Superior temporal gyrus (tissue), 1 donor: ENCODE data around the gene CACNA2D1.

Experiments
- DNase-seq: peaks from one replicate; pipeline ENCODE4 v3.0.0-alpha.2; 2016; ENCODE audit errors: extremely low spot score

The CACNA2D1 gene

DNA sequence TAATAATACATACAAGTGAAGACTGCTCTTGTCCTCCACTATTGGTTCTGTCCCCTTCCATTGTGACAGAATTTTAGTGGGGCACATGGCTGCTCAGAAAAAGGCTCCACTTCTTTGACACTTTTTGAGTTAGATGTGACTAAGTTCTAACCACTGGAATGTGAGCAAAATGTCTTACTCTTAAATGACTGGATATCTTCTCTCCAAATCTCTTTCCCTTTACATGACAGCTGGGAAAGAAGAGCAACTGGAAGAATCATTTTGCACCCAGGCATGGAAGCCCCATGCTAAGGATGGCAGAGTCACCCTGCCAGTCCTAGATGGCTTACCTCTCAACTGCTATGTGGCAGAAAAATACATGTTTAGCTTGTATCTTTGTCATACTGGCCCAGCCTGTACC, 97.7 kb downstream of the CACNA2D1 start:
- DNase-seq, result no peak

DNA sequence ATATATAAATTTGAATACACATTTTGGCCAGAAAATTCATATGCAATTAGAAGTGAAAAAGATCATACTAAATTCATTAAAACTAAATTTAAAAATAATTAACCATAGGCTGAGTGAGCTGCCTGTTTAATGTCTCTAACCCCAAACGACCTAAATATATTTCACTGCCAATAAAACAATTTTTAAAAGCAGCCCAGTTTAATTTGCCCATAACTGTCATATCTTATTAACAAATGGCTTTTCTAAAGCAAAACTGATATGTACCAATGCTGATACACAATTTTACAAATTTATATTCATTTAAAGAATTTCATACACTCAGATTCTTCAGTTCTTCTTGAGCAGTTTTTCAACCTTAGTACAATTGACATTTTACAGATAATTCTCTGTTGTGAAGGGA, 99.9 kb downstream of the CACNA2D1 start:
- DNase-seq, result no peak

DNA sequence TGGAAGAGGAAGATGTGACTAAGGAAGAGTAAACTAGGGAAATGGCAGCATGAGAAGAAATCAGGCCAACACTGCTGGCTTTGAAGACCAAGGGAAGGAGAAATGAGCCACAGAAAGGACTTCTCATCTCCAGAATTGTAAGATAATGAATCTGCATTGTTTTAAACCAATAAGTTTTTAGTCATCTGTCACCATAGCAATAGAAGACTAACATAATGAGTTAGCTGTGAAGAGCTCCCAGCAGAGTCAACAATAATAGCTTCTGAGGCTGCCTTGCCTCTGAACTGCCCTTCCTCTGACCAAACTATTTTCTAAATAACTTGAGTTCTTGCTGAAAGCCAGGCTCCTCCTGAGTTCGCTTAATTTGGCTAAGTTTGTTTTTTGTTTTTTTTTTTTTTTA, 103.6 kb downstream of the CACNA2D1 start:
- no peak for DNase-seq

DNA sequence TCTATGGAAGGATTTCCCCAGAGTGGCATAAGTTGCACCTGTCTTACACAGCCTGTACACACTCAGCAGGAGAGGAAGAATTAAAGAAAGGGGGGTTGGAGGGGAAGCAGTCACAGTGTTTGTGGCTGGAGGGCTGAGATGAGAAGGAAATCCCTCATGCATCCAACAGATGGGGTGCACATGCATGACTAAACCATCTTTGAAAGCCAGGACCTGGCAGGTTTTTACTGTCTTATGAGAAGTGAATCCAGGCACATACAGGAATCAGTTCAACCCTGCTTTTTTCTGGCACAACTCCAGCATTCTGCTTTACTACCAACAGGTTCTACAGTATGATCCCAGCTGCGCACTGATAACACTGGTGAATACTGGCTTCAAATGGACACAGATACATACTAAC, 107.7 kb downstream of the CACNA2D1 start:
- DNase-seq, result no peak

DNA sequence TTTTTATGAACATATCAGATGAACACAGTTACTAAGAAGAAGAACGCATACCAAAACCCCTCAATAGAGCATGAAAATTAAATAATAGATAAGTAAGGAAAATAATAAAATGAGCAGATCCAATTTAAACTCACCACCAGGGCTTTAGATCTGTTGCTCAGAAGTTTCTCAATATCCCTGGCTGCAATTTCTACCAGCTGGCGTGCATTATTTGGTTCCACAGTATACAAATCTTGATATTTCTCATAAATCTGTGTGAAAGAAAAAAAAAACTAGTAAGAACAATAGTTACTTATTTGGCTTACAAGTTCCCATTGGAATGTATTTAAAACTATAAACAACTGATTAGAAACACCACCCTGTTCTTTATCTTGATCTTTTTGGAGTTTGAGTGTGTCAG, 108.6 kb downstream of the CACNA2D1 start:
- DNase-seq, result no peak

DNA sequence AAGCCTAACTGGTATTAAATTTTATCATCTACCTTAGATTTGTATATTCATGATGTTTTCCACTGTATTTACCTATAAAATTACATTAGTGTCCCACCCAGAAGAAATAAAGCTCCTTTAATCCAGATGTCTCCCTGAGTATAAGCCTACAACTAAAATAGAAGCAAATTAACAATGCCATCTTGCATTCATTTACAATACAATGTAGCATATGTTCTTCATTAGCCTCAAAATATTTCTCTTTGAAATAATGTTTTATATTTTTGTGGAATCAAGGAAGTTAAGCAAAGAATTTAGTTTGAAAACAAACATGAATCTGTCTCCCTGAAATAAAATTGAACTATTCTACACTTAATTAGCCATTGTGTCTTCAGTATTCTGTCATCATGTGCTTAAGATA, 112.3 kb downstream of the CACNA2D1 start:
- no peak for DNase-seq

DNA sequence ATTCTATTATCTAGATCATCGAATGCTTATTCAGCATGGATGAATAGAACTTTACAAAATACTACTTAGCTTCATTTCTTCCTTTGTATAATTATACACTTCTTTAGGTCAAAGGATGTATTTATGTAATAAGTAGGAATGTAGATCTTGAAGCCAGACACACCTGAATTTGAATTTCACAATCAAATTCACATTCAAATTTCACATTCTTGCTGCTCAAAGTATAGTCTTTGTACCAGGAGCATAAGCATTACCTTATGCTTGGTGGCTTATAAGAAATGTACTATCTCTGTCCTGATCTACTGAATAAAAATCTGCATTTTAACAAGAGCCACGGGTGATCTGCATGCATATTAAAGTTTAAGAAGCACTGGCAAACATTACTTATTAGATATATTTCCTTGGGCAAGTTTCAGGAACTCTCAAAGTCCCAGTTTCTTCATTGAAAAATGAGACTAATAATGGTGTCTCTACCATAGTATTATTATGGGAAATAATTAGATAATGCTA, 112.8 kb downstream of the CACNA2D1 start:
- no peak for DNase-seq

DNA sequence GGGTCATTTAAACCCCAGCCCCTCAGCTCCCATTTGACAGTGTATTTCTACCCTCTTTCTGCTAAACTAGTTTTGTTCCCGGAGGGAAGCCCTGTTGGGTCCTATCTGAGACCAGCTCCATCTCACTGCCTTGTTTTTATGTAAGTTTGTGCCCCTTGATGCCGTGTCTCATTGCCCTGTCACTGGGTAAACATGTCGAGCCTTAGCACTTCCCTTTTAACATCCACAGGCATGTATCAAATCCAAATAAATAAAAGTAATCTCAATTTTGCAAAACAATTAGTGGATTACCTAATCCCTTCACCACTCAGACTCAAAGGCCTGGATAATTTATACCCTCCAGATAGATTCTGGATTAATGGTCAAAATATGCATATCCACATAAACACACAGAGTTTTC, 115.7 kb downstream of the CACNA2D1 start:
- no peak for DNase-seq

DNA sequence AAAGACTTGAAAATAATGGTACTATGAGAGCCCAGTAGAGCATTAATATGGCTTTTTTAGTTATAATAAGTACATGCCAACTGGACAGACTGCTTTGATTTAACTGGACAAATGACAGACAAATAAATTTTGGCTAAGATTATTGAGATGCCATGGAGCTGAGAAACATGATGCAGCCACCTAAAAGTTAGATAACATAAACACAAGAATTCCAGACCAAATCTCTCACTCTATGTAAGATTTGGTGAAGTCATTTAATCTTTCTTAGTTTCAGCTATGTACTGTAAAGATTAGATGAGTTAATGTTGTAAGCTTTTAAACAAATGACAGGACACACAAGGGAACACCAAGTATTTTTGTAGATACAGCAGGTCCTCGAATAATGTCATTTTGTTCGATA, 118.2 kb downstream of the CACNA2D1 start:
- DNase-seq, result no peak

DNA sequence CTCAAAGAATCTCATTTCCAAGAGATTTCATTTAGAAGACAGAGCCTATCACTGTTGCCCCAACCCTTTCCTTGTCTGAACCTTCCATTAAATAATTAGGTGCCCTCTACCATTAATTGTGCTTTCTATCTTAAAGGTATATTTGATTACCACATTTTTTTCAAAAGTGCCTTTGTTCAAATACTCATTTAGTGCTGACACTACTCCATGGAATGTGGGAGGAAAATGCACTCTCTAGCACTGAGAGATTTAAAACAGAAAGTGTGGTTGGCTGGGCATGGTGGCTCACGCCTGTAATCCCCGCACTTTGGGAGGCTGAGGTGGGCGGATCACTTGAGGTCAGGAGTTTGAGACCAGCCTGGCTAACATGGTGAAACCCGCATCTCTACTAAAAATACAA, 119.8 kb downstream of the CACNA2D1 start:
- DNase-seq, result no peak

DNA sequence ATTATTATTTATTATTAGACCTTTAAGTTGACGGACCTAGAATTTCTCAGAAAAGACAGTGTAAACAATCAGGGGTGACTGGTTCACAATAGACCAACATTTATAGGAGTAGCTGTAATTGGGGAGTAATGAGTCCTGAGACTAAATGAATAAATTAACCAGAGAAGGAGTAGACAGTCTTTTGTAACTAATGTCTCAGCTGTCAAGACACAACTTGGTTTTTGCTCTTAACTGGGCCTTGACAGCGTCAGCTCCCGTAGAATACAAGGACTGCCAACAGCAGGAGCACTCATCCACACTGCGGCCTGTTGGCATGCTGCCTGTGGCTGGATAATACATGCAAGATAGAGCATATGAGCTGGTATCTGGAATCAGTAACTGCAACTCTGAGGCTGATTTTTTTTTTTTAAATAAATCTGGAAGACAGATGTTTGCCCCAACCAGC, 123.9 kb downstream of the CACNA2D1 start:
- DNase-seq, result peak; percentile 91

DNA sequence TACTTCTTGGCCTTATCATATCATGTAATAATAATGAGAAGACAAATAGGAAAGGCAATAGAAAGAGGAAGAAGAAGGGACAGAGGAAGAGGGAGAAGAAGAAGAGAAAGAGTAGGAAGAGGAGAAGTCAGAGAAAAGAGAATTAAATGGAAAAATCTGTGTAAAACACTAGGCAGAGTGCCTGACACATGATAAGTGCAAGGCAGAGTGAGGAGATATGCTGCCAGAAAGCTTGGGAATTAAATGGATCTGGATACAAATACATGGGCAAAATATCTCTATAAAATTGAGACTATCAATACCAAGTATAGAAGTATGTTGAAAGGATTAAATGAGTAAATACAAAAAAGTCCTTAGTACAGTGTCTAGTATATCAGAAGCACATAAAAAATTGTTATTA, 124.8 kb downstream of the CACNA2D1 start:
- no peak for DNase-seq

DNA sequence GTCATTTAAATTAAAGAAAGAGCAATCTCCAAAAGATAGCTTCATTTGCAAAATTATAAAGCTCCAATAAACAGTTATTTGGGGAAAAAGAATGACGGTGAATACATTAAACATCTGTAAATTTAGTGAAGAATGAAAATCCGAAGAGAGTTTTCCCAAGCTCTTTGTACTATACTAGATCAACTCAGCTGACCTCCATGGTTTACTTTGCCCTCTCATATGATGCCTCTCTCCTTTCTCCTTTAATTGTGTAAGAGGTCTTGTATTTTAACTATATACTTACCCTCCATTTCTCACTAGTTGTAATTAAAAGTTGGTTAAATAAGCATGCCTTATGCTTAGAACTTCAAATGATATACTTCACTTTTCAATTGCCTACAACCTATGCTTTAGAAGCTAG, 125.8 kb downstream of the CACNA2D1 start:
- no peak for DNase-seq

DNA sequence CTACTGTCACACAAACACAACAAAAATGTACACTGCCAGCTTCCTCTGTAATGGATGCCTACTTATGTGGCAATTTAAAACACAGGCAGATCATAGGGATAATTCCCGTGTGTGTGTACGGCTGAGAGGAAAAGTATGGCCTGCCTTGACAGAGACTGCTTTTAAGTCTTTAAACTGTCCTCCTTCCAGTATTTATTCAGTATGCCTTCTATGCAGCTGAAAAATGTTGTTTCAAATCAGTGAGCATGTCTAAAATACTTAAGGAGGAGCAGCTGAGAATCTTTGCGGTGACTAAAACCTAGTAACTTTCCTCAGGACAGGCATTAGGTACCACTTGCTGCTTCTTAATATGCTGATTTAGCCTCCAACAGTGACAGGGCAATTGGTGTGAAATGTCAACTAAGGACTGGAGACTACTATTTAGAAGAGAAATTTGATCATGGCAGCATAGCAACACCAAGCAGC, 126.3 kb downstream of the CACNA2D1 start:
- no peak for DNase-seq

DNA sequence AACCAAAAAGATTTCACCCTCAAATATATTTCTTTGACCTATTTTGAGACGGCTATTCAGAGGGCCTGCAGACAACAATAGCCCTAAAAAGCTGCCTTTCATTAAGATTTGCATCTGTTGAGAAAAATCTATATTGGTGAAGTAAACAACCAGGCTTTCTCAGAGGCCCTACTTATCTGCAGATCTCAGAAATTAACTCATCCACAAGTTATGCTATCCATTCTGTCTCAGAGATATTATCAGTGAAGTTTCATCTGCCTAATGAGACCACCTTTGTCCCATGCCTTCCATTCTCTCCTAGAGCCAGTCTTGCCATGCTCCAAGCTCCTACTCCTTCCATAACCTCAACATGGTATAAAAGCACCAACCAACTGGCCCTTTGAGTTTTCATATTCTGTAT, 130.3 kb downstream of the CACNA2D1 start:
- no peak for DNase-seq

DNA sequence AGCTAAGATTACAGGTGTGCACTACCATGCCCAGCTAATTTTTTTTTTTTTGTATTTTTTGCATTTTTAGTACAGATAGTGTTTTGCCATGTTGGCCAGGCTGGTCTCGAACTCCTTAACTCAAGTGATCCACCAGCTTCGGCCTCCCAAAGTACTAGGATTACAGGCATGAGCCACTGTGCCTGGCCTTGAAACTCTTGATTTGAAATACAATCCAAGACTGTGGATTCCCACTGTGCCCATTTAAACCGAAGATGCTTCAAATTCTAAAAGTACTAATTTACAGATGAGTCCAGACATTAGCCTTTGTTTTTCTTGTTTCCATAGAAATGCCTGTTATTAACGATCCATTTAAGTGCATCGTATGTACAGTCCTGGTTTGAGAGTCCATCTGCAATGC, 130.9 kb downstream of the CACNA2D1 start:
- DNase-seq, result no peak

DNA sequence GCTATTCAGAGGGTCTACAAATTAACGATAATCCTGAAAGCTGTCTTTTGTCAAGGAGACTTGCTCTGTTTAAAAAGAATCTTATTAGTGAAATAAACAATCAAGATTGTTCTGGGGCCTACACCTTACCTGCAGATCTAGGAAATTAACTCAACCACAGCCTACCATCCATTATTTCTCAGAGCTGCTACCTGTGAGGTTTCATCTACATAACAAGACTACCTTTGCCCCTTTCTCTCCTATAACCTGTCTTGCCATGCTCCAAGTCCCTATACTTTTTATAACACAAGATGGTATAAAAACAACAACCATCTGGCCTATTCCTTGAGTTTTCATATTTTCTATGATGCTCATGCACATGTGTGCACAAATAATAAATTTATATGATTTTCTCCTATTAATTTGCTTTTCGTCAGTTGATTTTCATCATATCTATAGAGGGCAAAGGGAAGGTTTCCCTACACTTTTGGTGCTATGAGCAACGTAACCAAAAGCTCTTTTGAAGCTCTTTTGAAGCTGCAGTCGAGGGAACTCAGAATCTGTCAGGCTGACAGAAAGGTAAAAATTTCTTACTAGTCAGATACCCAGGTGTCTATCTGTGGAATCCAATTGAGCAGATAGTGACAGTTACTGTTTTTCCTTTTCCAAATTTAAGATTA, 138.1 kb downstream of the CACNA2D1 start:
- no peak for DNase-seq

DNA sequence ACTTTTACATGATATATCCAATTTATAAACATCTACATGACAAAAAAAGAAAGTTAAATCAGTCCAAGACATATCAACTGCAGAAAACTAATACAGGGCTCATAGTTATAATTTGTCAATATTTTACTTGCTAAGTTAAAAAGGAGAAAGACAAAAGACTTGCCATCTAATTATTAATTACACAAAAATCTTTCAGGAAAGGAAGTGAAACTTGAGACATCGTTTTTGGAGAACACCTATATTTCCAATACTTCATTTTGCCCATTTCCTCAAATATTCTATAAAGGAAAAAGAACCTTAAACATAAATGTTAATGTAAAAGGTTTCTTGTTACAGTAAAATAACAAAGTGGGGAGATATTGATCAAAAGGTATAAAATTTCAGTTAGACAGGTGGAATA, 148.7 kb downstream of the CACNA2D1 start:
- no peak for DNase-seq

DNA sequence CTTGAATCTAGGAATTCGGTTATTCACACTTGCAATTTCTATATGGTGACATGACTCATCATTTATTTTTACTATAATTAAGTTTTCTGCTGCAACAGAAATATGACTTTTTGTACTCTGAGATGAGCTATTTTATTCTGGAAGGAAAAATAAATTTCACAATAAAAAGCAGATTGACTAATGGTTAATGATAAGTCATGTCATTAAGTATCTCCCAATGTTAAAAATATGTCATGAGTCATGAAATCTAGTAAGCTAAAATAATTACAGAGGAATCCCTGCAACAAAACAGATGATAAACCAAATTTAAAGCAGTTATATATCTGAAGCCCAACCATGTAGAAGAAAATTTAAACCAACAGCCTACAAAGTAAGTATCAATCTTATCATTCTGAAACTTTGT, 149.2 kb downstream of the CACNA2D1 start:
- DNase-seq, result no peak

DNA sequence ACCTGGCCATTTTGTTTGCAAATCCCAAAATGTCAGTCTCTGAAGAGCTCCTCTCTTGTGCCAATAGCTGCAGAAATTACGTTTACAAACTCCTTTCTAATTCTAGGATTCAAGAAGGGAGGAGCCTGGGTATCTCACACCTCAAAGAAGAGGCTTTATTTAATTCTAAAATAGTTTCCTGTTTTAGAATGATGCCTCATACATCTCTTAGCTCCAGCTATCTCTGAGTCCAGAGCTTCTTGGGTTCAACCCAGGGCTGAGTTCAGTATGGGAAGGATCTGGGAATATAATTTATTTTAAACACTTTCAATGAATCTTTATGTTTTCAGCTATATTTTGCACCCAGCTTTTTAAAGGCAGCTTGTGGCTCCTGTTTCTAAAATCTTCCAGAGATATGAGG, 150.1 kb downstream of the CACNA2D1 start:
- DNase-seq, result no peak

DNA sequence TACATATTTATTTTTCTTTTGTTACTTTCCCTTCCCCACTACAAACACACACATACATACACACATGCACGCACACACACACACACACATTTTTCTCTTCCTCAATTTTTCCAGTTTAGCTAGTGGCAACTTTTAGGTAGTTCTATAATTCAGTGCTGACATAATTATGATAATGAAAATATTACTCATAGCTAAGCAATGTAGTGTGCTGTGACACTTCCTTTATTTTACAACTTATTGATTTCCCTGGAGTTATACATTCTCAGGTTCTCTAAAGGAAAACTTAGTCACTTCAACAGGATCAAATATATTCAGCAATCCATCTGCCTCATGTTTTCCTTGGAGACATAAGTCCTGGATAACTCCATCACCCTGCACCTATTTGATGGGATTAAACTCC, 151.6 kb downstream of the CACNA2D1 start:
- DNase-seq, result no peak

DNA sequence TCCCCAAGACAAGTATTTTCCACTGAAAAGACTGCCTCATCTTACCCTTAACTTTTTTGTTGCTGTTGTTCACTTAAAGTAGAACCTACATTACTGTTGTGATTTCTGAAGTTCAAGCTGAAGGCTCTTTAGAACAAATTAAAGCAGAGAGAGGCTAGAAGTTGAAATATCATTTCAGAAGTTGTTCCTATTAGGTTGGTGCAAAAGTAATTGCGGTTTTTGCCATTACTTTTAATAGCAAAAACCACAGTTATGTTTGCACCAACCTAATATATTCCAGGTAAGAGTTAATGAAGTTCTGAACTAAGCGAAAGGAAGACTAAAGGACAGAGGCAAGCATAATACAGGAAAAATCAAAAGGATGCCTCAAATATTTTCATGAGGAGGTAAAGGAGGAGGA, 153.7 kb downstream of the CACNA2D1 start:
- DNase-seq, result no peak

DNA sequence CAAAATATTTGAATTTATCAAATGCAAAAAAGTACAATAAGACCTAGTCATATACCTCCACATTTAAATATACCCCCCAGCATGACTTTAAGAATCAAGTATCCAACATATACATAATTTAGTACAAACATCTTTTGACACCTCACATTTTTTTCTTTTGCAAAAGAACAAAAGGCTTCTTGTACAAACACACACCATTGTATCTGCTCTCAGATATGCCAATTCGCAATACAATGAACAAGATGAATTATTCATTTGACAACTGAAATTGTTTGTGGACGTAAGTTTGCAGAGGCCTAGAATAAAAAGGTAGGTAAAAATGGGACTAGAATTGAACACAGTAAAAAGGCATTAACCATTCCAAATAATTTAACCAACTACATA, 154.4 kb downstream of the CACNA2D1 start:
- peak; percentile 81 for DNase-seq

DNA sequence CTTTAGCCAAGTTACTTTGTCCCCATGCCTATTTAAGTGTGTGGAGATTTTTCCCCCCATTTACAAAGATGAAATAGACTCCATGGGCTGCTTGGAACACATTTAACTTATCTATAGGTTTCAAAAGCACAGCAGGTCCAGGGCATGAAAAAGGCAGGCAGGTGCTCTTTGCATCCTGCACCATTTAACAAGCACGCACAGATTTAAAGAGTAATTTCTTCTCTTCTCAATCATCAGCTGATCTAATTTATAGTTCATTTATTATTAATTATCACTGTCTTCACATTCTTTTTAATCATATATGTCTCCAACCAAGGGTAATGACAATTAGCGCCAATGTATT, 156.8 kb downstream of the CACNA2D1 start:
- DNase-seq, result no peak
